SU-DHL-6 (cell line): ENCODE results near the gene ZFYVE21.

Experiments
- EZH2phosphoT487 ChIP-seq: fragments of 200-600 bp; sonication (generic), shearing (Covaris generic); conservative IDR thresholded peaks from 2 replicates; pipeline ENCODE4 v1.6.1; 2018; ENCODE audit warnings: mild to moderate bottlenecking, antibody characterized with exemption, low read length, moderate library complexity, mixed read lengths
- TF ChIP-seq, protein P1 (sequence below): fragments of 200-600 bp; sonication (generic); IDR thresholded peaks from one replicate; pipeline ENCODE4 v1.5.1; 2017; ENCODE audit warnings: antibody characterized with exemption, mild to moderate bottlenecking, low read length, moderate library complexity; ENCODE audit not compliant: insufficient read depth, poor library complexity, severe bottlenecking

GRCh38 chr14:103671911-103672310, 43.7 kb upstream of the ZFYVE21 start:
- TF ChIP-seq, protein P1, sequence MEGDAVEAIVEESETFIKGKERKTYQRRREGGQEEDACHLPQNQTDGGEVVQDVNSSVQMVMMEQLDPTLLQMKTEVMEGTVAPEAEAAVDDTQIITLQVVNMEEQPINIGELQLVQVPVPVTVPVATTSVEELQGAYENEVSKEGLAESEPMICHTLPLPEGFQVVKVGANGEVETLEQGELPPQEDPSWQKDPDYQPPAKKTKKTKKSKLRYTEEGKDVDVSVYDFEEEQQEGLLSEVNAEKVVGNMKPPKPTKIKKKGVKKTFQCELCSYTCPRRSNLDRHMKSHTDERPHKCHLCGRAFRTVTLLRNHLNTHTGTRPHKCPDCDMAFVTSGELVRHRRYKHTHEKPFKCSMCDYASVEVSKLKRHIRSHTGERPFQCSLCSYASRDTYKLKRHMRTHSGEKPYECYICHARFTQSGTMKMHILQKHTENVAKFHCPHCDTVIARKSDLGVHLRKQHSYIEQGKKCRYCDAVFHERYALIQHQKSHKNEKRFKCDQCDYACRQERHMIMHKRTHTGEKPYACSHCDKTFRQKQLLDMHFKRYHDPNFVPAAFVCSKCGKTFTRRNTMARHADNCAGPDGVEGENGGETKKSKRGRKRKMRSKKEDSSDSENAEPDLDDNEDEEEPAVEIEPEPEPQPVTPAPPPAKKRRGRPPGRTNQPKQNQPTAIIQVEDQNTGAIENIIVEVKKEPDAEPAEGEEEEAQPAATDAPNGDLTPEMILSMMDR, result no peak
- no peak for TF ChIP-seq EZH2phosphoT487
